CD14-positive monocyte (primary cell): ENCODE data around the gene PREP. TPM values are rescaled to one million over a fixed set of nuclear protein-coding genes. Genes with fewer than 3 reads are reported as not detected.

Experiments
- DNase-seq, 3 donors: peaks; one replicate each; pipeline ENCODE4 v3.0.0-alpha.2; 2011 to 2022
- H2AFZ ChIP-seq: 2 replicates; pipeline ENCODE4 v1.6.0; 2012; ENCODE audit warnings: mild to moderate bottlenecking, low read depth, low read length, inconsistent platforms; ENCODE audit not compliant: insufficient read depth, poor library complexity, severe bottlenecking
- H3K27ac ChIP-seq, 2 donors: 1 replicate in 1 of 2; 2 replicates in 1 of 2; pipeline ENCODE4 v1.5.1; 2012 to 2013; ENCODE audit warnings: low read length in 2 of 2, control low read depth in 1 of 2, inconsistent platforms in 1 of 2, low read depth in 1 of 2, mild to moderate bottlenecking in 1 of 2
- H3K27me3 ChIP-seq, 2 donors: one replicate each; pipeline versions ENCODE4 v1.6.0 to v1.6.1; 2011 to 2013; ENCODE audit warnings: low read length in 2 of 2; ENCODE audit not compliant: control insufficient read depth in 2 of 2, insufficient read depth in 2 of 2
- H3K36me3 ChIP-seq, 2 donors: replicated peaks in 1 of 2; 1 replicate in 1 of 2; 2 replicates in 1 of 2; pipeline versions ENCODE4 v1.5.1 to v1.6.1; 2012 to 2013; ENCODE audit warnings: low read length in 2 of 2, control low read depth in 1 of 2, inconsistent platforms in 1 of 2, mild to moderate bottlenecking in 1 of 2; ENCODE audit not compliant: insufficient read depth in 2 of 2, control insufficient read depth in 1 of 2
- H3K4me1 ChIP-seq, 2 donors: 1 replicate in 1 of 2; 2 replicates in 1 of 2; pipeline versions ENCODE4 v1.5.1 to v1.6.1; 2012 to 2013; ENCODE audit warnings: low read length in 2 of 2, control low read depth in 1 of 2, inconsistent platforms in 1 of 2, mild to moderate bottlenecking in 1 of 2, moderate library complexity in 1 of 2; ENCODE audit not compliant: insufficient read depth in 2 of 2, control insufficient read depth in 1 of 2
- H3K4me2 ChIP-seq: replicated peaks from 2 replicates; pipeline ENCODE3; 2012; ENCODE audit warnings: low read length, moderate library complexity, mild to moderate bottlenecking; ENCODE audit not compliant: poor library complexity, severe bottlenecking; ENCODE audit errors: extremely low read depth
- H3K4me3 ChIP-seq, 3 experiments: fragments of 200-600 bp in 1 of 3; sonication (generic) in 1 of 3; replicated peaks in 1 of 3; 1 replicate in 2 of 3; 2 replicates in 1 of 3; pipeline ENCODE4 v1.5.1; 2011 to 2013; ENCODE audit warnings: low read length in 3 of 3, mild to moderate bottlenecking in 3 of 3, control low read depth in 2 of 3, low read depth in 2 of 3, inconsistent platforms in 1 of 3, moderate library complexity in 1 of 3
- H3K79me2 ChIP-seq: 2 replicates; pipeline ENCODE4 v1.6.0; 2012; ENCODE audit warnings: mild to moderate bottlenecking, control low read depth, inconsistent platforms, low read length, moderate library complexity; ENCODE audit not compliant: insufficient read depth
- H3K9ac ChIP-seq: 2 replicates; pipeline ENCODE4 v1.6.0; 2017; ENCODE audit warnings: low read length, mild to moderate bottlenecking; ENCODE audit not compliant: insufficient read depth, poor library complexity, severe bottlenecking
- H3K9me3 ChIP-seq, 2 donors: replicated peaks in 1 of 2; 1 replicate in 1 of 2; 2 replicates in 1 of 2; pipeline versions ENCODE4 v1.5.1 to v1.6.1; 2012 to 2013; ENCODE audit warnings: low read length in 2 of 2, control low read depth in 1 of 2; ENCODE audit not compliant: control insufficient read depth in 1 of 2, insufficient read depth in 1 of 2
- H4K20me1 ChIP-seq: 2 replicates; pipeline ENCODE4 v1.6.0; 2012; ENCODE audit warnings: mild to moderate bottlenecking, low read length, control low read depth, moderate library complexity; ENCODE audit not compliant: insufficient read depth
- H3K27ac Mint-ChIP-seq, 7 donors: one replicate each; pipeline ENCODE4 v1.8.0; 2020; ENCODE audit warnings: mild to moderate bottlenecking in 7 of 7, mixed read lengths in 7 of 7, moderate library complexity in 6 of 7, inconsistent platforms in 2 of 7
- H3K27me3 Mint-ChIP-seq, 3 donors: one replicate each; pipeline ENCODE4 v1.8.0; 2021 to 2022; ENCODE audit warnings: low read depth in 3 of 3, mild to moderate bottlenecking in 3 of 3, mixed read lengths in 3 of 3, moderate library complexity in 3 of 3, inconsistent platforms in 1 of 3
- H3K36me3 Mint-ChIP-seq, 2 donors: one replicate each; pipeline ENCODE4 v1.8.0; 2020; ENCODE audit warnings: mixed read lengths in 2 of 2, inconsistent platforms in 1 of 2, mild to moderate bottlenecking in 1 of 2
- H3K4me1 Mint-ChIP-seq: one replicate; pipeline ENCODE4 v1.8.0; 2020; ENCODE audit warnings: mild to moderate bottlenecking, mixed read lengths
- H3K4me3 Mint-ChIP-seq, 2 donors: one replicate each; pipeline ENCODE4 v1.8.0; 2020; ENCODE audit warnings: mild to moderate bottlenecking in 2 of 2, mixed read lengths in 2 of 2, moderate library complexity in 1 of 2
- H3K9me3 Mint-ChIP-seq, 7 donors: one replicate each; pipeline ENCODE4 v1.8.0; 2020 to 2022; ENCODE audit warnings: mixed read lengths in 7 of 7, mild to moderate bottlenecking in 6 of 7, moderate library complexity in 6 of 7, inconsistent platforms in 2 of 7
- CTCF ChIP-seq: fragments of 200-600 bp; IDR thresholded peaks from one replicate; pipeline ENCODE4 v1.8.0; 2022; ENCODE audit warnings: antibody characterized with exemption, mild to moderate bottlenecking
- WGBS: methylation state at CpG from one replicate; pipeline ENCODE4 v1.1.5; 2013; ENCODE audit warnings: missing lambda C conversion rate; ENCODE audit not compliant: insufficient coverage; 5-methylcytosine and 5-hydroxymethylcytosine counted together
- intact Hi-C, 2 donors: fragments of 100-400 bp; cut with micrococcal nuclease; formaldehyde crosslinking; loops; one replicate each; pipeline versions ENCODE4 v1.15.0 to v1.15.1; 2023
- polyA plus RNA-seq, 3 donors: library from polyadenylated mRNA; depleted of rRNA in 1 of 3; unstranded in 2 of 3; stranded (reverse) in 1 of 3; fragments of 300-500 nt in 2 of 3; fragments of >200 nt in 1 of 3; fragmentation: Illumina TruSeq in 2 of 3; gene quantifications; 1 replicate in 2 of 3; 2 replicates in 1 of 3; pipeline ENCODE4 v1.2.3, GENCODE V29; 2012 to 2021

PREP gene
- polyA plus RNA-seq, 3 donors: 21.4 to 40.8 (median 30.7) TPM

- no peaks in the 10 kb centered on the region for H3K79me2 ChIP-seq
- Mint-ChIP-seq H3K27me3 (peaks cover 0 to 2% (median 2%) of the 10 kb centered on the region in 3 donors), H3K4me3 (no peak overlapping the region), H3K4me1 (no peaks in the 10 kb centered on the region), H3K27ac (no peak overlapping the region), H3K9me3 (peaks cover 0 to 3% (median 2%) of the 10 kb centered on the region in 7 donors), H3K36me3 (no peaks in the 10 kb centered on the region)
- H3K4me2 ChIP-seq: no peak overlapping the region
- no peak for DNase-seq
- H3K4me3 ChIP-seq: no peak overlapping the region
- H3K27ac ChIP-seq: no peak overlapping the region
- H3K36me3 ChIP-seq: no peaks in the 10 kb centered on the region
- no peaks in the 10 kb centered on the region for H4K20me1 ChIP-seq
- no peak overlapping the region for H2AFZ ChIP-seq
- intact Hi-C loops: no loop called here
- no peaks in the 10 kb centered on the region for H3K27me3 ChIP-seq
- no peak overlapping the region for H3K9ac ChIP-seq
- no peak for TF ChIP-seq CTCF
- H3K9me3 ChIP-seq: no peaks in the 10 kb centered on the region
- H3K4me1 ChIP-seq: no peaks in the 10 kb centered on the region
- 97% methylated on average over 5 of the region's 6 CpGs for WGBS
Observed at GRCh38 chr6:105443941-105444340, 41.1 kb upstream of the PREP start.

DNA sequence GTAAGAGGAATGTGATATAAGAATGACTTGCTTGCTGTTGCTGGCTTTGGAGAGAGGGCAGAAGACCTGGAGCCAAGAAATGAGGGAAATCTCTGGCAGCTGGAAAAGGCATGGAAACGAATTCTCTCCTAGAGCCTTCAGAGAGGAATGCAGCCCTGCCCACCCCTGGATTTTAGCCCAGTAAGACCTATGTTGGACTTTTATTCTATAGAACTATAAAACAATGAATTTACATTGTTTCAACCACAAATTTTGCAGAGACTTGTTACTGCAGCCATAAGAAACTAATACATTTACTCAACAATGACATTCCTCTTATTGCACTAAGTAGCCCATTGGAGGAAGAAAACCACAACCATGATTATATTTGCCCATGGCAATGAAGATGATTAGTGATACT lies 39.5 kb upstream of the PREP start:
- Histone ChIP-seq H4K20me1 (no peaks in the 10 kb centered on the region), H2AFZ (no peak overlapping the region)
- no CpG with 5 or more reads among the region's 1 CpG for WGBS

More for the DNA sequence above, 39.5 kb upstream of the PREP start:
- peaks cover 2 to 3% (median 2%) of the 10 kb centered on the region in 3 donors for H3K27me3 Mint-ChIP-seq
- no peak for DNase-seq
- no peaks in the 10 kb centered on the region for H3K9me3 ChIP-seq
- no peak overlapping the region for H3K4me3 Mint-ChIP-seq
- no peak for TF ChIP-seq CTCF
- no peak overlapping the region for H3K9ac ChIP-seq
- no peaks in the 10 kb centered on the region for H3K36me3 Mint-ChIP-seq
- H3K9me3 Mint-ChIP-seq: peaks cover 0 to 3% (median 0%) of the 10 kb centered on the region in 7 donors
- H3K27ac ChIP-seq: no peak overlapping the region
- no peak overlapping the region for H3K4me3 ChIP-seq
- H3K4me2 ChIP-seq: no peak overlapping the region
- no peaks in the 10 kb centered on the region for H3K79me2 ChIP-seq
- H3K36me3 ChIP-seq: no peaks in the 10 kb centered on the region
- H3K4me1 Mint-ChIP-seq: no peaks in the 10 kb centered on the region
- H3K4me1 ChIP-seq: no peaks in the 10 kb centered on the region
- H3K27ac Mint-ChIP-seq: no peak overlapping the region
- intact Hi-C loops: no loop called here
- no peaks in the 10 kb centered on the region for H3K27me3 ChIP-seq
